ENCODE data around the gene DIS3L2. TPM values are rescaled to one million over a fixed set of nuclear protein-coding genes. Genes with fewer than 3 reads are reported as not detected.

Gene DIS3L2
- total and polyA plus RNA-seq, 2 of the 8 experiments (the other 6 are each of a cell fraction or from before 2014, with no cell fraction given), result 11.5 to 21.6 TPM

- Histone ChIP-seq H3K4ac (replicated peaks; ENCODE audit: insufficient read length, low read depth, low read length) (no peak overlapping the region), H3K79me1 (ENCODE audit: low read depth, low read length) (no peaks in the 10 kb centered on the region), H2AK5ac (ENCODE audit: low read depth, low read length) (no peak overlapping the region), H2BK120ac (replicated peaks; ENCODE audit: low read depth, low read length) (no peak overlapping the region), H3K4me1 (replicated peaks in 1 of 4; ENCODE audit: control insufficient read depth in 3 of 4, insufficient read depth in 4 of 4, low read length in 3 of 4) (no peaks in the 10 kb centered on the region; a peak in 1 of 7 replicates), H3K27me3 (replicated peaks in 1 of 4; ENCODE audit: control insufficient read depth in 3 of 4, extremely low read depth in 1 of 4, insufficient read depth in 3 of 4, low read length in 3 of 4) (no peaks in the 10 kb centered on the region), H3K4me2 (ENCODE audit: insufficient read depth in 1 of 2, low read depth in 2 of 2, low read length in 2 of 2) (no peak overlapping the region), H3K4me3 (ENCODE audit: extremely low read depth in 1 of 4, insufficient read depth in 2 of 4, low read depth in 3 of 4, low read length in 4 of 4) (no peak overlapping the region), H3K23ac (ENCODE audit: insufficient read length) (no peak overlapping the region), H3K14ac (ENCODE audit: insufficient read length) (no peak overlapping the region), H3K27ac (ENCODE audit: low read depth, low read length) (no peak overlapping the region), H3K36me3 (ENCODE audit: control insufficient read depth in 2 of 4, insufficient read depth in 4 of 4, low read length in 3 of 4) (no peaks in the 10 kb centered on the region), H4K91ac (replicated peaks; ENCODE audit: insufficient read length, low read length) (no peak overlapping the region), H3K79me2 (ENCODE audit: control insufficient read depth in 1 of 2, insufficient read depth in 2 of 2, low read length in 2 of 2) (no peaks in the 10 kb centered on the region), H2BK20ac (ENCODE audit: low read length) (no peak overlapping the region), H2BK12ac (ENCODE audit: low read depth, low read length) (no peak overlapping the region), H2BK15ac (ENCODE audit: low read length) (no peak overlapping the region), H2BK5ac (ENCODE audit: low read depth, low read length) (no peak overlapping the region), H3K18ac (ENCODE audit: extremely low read depth, low read length) (no peak overlapping the region), H3K9me3 (ENCODE audit: insufficient read depth in 2 of 2, low read depth in 1 of 2, low read length in 1 of 2) (no peaks in the 10 kb centered on the region), H3K23me2 (ENCODE audit: low read depth, low read length) (no peaks in the 10 kb centered on the region; the same call in 1 of the 2 replicates), H2AFZ (ENCODE audit: low read length) (no peak overlapping the region), H4K5ac (ENCODE audit: insufficient read length, low read depth, low read length) (no peak overlapping the region), H4K20me1 (replicated peaks in 1 of 2; ENCODE audit: control insufficient read depth in 1 of 2, insufficient read depth in 2 of 2, low read length in 2 of 2) (no peaks in the 10 kb centered on the region), H3K56ac (replicated peaks; ENCODE audit: insufficient read length, low read depth, low read length) (no peak overlapping the region), H3K9ac (replicated peaks in 1 of 4; ENCODE audit: extremely low read depth in 1 of 4, low read depth in 3 of 4, low read length in 3 of 4) (no peak overlapping the region), H4K8ac (ENCODE audit: extremely low read depth, insufficient read depth, low read length) (no peak overlapping the region)
- ChIA-PET CTCF (ENCODE audit: partially characterized antibody) (no interaction called here), POLR2A (ENCODE audit: partially characterized antibody) (no interaction called here)
- 96% methylated on average over 2 of the region's 2 CpGs; no CpG with 5 or more reads in 1 of the 2 experiments for WGBS, 2 experiments (ENCODE audit: extremely low coverage in 1 of 2, insufficient coverage in 1 of 2, insufficient read length in 1 of 2, insufficient replicate concordance in 2 of 2, low coverage in 1 of 2, low lambda C conversion rate in 2 of 2, missing lambda C conversion rate in 1 of 2)
- FAIRE-seq (no peak), DNase-seq (ENCODE audit: low read depth in 1 of 2, low spot score in 2 of 2) (no peak)
- TF ChIP-seq GTF2F1 (IDR thresholded peaks at IDR 0.05; ENCODE audit: borderline replicate concordance, low read depth, low read length), result no peak
- TF ChIP-seq ZNF274 (IDR thresholded peaks at IDR 0.05; ENCODE audit: borderline replicate concordance, extremely low read depth, low read length), result no peak
- no peak for TF ChIP-seq RNF2 (IDR thresholded peaks at IDR 0.05; ENCODE audit: borderline replicate concordance, low read depth, low read length, missing control alignments, poor library complexity, severe bottlenecking)
- no peak for TF ChIP-seq HDAC2 (IDR thresholded peaks at IDR 0.05; ENCODE audit: borderline replicate concordance in 1 of 2, low read depth in 2 of 2, low read length in 2 of 2)
- TF ChIP-seq USF2 (IDR thresholded peaks at IDR 0.05; ENCODE audit: low read length), result no peak
- TF ChIP-seq TEAD4 (IDR thresholded peaks at IDR 0.05; ENCODE audit: low read depth, low read length), result no peak
- no peak for TF ChIP-seq FOSL1 (IDR thresholded peaks at IDR 0.05; ENCODE audit: insufficient read depth, low read depth, low read length)
- TF ChIP-seq POLR2AphosphoS5 (IDR thresholded peaks at IDR 0.05; ENCODE audit: low read depth, low read length), result no peak
- no peak for TF ChIP-seq CTBP2 (IDR thresholded peaks at IDR 0.05; ENCODE audit: borderline replicate concordance, insufficient read depth, insufficient read length, low read length)
- TF ChIP-seq SUZ12 (IDR thresholded peaks at IDR 0.05; ENCODE audit: low read length), result no peak
- no peak for TF ChIP-seq SRF (IDR thresholded peaks at IDR 0.05; ENCODE audit: low read depth, low read length)
- no peak for TF ChIP-seq NRF1 (IDR thresholded peaks at IDR 0.05; ENCODE audit: low read depth, low read length)
Measured at GRCh38 chr2:232207174-232207573, 245.7 kb downstream of the DIS3L2 start.

Measured in H1 (cell line).